Inflammatory macrophage (primary cell): ENCODE measurements around the gene ZFYVE28.
"Not testable (repeated sequence)": the region's sequence is repeated elsewhere in the genome, so short reads cannot be mapped to it uniquely, and the experiment has no call there.

ENCODE experiments used
- DNase-seq, 2 donors: peaks; one replicate each; pipeline ENCODE4 v3.0.0-alpha.2; 2020 to 2022

Gene ZFYVE28

DNA sequence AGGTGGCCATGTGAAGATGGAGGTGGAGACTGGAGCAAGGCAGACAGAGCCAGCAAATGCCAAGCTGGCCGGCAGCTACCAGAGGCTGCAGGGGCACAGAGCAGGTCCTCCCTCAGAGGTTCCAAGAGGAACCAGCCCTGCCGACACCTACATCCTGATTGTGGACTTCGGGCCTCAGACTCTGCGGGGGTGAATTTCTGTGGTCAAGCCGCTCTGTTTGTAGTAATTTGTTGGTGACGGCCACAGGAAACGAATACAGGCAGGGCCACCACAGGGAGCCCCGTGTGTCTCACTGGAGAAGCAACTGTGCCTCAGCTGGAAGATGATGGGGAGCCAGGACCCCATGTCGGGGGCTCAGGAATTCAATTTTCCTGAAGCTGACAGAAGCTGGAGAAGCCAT lies 28.3 kb downstream of the ZFYVE28 start:
- DNase-seq, result peak; percentile 65 to 84

DNA sequence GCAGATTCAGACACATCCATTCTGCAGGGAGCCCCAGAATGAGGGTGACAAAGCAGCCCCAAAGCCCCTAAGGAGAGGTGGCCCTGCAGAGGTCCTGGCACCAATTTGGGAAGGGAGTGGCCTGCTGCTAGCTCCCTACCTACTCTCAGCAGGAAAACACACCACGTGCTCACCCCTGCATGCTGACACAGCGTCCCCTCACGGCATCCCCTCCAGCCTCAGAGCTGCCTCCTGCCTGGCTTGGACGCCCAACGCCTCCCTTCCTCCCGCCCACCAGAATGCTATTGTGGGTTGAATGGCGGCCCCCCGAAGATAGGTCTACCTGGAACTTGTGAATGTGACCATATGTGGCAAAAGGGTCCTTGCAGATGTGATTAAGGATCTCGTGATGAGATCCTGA lies 28.8 kb downstream of the ZFYVE28 start:
- DNase-seq, result no peak

DNA sequence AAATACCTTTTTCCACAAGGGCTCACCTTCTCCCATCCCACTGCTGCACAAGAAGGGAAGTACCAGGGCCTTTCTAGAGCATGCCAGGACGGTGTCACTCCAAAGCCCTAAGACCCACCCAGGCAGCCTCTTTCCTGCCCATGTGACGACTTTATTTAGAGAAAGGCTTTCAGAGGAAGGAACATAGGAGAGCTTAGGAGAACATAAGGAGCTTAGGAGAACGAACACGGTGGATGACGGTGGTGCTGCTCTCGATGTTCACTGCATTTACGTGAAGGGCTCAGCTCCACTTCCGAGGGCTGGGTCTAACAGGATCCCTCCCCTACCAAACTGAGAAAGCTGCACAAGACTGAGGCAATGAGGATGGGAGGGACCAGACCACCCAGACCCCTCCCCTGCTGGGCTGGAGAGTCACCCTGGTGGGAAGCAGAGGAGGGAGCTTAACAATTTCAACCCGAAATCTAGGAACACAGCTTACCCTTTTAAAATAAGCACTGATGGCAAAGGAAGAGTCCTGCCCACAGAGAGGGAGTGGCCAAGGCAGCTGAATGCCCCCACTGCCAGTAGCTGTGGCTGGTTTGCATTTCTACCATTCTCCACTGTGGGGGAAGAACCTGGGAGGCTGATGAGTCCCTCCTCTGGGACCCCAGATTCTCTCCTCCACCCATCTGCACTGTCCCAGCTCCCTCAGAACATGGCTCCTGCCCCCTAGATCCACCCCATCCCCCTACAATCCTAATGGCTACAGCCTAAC lies 29.8 kb downstream of the ZFYVE28 start:
- peak; percentile 22 to 36 for DNase-seq

DNA sequence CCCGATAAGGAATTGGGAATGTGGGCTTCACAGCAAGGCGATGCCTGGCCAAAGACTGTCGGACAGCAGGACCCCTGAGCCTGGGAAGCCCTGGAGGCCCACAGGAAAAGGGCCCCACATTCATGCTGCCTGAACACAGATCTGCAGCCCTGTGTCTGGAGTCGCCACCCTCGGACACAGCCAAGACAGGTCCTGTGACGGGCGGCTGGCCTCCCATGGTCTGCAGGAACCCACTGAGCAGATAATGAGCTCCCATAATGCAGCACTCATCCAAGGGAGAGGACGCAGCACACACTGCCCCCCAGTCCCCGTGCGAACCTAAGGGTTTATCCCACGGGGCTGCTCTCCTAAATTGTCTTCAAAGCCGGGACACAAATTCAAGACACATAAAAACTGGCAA lies 30.6 kb downstream of the ZFYVE28 start:
- no peak for DNase-seq

DNA sequence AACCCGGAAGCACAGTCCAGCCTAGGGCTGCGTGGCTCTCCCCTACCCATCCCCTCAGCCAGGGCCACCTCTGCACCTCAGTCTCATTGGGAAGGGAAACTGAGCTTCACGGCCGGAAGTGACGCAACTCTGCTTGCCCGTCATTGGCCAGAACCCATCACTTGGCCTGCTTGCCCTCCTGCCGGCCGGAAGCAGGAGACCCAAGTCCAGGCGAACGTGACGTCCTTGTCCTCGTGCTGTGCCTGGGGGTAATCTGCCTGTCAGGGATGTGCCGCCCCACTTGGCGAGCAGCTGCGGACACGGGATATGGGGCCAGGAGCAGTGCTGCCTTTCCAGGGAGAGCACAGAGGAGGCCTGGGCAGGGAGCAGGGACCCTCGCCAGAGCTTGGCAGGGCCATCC lies 31.2 kb downstream of the ZFYVE28 start:
- DNase-seq, result no peak

DNA sequence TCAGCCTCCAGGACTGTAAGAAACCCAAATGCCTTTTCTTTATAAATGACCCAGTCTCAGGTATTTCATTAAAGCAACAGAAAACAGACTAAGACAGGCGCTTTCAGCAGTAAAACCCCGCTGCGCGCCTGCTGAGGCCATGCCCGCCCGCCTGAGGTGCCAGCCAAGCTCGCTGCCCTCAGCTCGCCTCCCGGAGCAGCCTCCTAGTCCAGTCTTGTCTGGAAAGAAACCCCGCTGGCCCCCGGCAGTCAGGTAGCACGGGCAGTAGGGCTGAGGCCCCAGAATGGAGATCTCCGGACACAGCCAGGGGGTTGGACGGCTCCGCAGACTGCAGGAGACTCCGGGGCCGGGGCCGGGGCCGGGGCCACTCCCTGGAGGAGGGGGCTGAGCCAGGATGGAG lies 31.7 kb downstream of the ZFYVE28 start:
- no peak for DNase-seq

DNA sequence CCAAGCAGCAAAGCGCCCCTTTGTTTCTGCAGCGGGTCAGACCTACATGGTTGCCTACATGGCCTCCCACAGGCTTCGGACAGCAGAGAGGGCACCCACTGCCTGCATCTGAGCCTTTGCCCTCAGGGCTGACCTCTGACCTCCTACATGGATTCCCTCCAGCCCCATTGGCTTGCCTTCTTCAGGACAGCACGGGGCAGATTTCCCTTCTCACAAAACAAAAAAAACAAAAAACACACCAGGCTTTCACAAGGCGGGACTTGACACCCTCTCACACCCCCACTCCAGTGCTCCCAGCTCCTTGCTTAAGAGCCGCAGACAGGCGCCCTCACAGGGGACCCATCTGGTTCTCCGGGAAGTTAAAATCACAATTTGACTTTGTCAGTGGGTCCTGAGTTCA lies 32.9 kb downstream of the ZFYVE28 start:
- no peak for DNase-seq

DNA sequence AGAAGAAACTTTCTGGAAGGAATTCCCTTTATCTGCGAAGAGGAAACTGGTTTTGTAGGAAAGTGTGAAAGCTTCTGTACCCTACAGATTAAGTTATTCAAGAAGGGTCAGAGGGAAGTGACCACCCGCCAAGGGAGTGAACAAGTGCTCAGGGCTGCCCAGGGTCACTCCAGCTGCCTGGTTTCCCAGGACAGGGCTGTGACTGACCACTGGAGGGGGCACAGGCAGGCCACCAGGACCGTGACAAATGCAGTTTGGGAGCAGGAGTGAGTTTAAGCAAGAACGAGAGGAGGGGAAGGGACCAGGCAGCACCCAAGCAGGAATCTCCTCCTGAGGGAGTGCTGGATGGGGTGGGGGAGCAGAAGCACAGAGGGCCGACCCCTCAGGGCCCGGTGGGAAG lies 34.2 kb downstream of the ZFYVE28 start:
- DNase-seq, result no peak

DNA sequence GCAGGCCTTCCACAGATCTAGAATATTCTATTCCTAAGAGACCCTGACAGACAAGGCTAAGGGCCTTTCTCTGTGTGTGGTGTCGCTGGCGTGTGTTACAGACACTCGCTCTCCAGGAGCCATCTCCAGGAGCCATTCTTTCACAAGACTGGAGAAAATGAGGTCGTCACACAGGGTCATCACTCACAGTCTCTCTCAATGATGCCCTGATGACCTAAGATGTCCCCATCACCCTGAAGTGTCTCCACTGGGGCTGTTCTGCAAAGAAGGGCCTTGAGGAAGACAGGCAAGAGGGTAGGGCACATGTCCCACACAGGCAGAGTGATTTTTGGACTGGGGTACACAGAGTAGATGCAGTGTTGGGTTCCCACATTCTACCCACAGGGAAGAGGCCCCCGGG lies 34.7 kb downstream of the ZFYVE28 start:
- peak; percentile 17 to 37 for DNase-seq

DNA sequence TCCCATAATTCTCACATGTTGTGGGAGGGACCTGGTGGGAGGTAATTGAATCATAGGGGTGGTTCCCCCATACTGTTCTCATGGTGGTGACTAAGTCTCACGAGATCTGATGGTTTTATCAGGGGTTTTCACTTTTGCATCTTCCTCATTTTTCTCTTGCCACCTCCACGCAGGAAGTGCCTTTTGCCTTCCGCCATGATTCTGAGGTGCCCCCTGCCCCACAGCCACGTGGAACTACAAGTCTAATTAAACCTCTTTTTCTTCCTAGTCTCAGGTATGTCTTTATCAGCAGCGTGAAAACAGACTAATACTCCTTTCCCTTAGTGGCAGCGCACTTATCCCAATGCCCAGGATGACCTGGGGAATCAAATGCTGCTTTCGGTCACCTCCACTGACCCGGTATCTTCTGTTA lies 35.2 kb downstream of the ZFYVE28 start:
- peak; percentile 83 to 90 for DNase-seq

DNA sequence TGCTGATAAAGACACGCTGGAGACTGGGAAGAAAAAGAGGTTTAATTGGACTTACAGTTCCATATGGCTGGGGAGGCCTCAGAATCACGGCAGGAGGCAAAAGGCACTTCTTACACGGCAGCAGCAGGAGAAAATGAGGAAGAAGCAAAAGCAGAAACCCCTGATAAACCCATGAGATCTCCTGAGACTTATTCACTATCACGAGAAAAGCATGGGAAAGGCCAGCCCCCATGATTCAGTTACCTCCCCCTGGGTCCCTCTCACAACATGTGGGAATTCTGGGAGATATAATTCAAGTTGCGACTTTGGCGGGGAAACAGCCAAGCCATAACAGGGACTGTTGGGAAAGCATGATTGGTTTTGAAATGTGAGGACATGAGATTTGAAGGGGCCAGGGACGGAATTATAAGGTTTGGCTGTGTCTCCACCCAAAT lies 35.7 kb downstream of the ZFYVE28 start:
- peak; percentile 73 to 89 for DNase-seq

DNA sequence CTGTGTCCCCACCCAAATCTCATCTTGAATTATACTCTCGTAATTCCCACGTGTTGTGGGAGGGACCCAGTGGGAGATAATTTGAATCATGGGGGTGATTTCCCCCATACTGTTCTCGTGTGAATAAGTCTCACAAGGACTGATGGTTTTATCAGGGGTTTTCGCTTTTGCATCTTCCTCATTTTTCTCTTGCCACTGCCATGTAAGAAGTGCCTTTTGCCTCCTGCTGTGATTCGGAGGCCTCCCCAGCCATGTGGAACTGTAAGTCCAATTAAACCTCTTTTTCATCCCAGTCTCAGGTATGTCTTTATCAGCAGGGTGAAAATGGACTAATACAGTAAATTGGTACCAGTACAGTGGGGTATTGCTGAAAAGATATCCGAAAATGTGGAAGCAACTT lies 37.9 kb downstream of the ZFYVE28 start:
- DNase-seq, result not testable (repeated sequence)

DNA sequence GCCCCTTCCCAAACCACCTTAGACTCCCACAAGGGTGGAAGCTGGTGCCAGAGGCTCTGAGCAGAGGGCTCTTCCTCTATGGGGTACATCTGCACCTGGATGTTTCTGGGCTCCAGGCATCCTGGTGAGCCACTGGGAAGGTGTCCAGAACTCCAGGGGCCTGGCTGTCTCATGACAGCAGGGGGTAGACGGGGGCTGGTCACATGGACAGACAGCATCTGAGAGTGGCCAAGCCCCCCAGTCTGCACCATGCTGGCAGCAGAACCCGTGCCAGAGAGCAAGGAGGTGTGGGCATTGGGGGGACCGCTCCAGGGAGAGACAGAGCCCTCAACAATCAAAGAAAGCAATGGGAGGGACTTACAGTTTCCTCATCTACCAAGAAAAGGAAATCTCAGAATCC lies 39.5 kb downstream of the ZFYVE28 start:
- no peak for DNase-seq

DNA sequence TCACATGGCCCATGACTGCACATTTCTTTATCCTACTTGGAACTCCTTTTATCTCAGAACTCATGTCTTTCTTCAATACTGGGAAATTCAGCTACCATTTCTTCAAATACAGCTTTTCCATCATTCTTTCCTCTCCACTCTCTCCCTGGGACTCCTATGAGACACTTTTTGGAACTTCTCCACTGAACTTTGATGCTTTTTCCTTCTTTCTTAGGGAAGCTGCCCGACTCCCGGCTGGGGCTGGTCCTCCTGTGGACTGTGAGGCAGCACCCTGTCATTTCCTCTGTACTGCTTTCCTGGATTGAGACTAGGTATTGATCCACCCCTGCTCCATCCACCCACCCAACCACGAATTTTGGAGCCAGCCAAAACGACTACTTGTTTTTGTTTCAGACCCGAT lies 40.0 kb downstream of the ZFYVE28 start:
- no peak for DNase-seq

DNA sequence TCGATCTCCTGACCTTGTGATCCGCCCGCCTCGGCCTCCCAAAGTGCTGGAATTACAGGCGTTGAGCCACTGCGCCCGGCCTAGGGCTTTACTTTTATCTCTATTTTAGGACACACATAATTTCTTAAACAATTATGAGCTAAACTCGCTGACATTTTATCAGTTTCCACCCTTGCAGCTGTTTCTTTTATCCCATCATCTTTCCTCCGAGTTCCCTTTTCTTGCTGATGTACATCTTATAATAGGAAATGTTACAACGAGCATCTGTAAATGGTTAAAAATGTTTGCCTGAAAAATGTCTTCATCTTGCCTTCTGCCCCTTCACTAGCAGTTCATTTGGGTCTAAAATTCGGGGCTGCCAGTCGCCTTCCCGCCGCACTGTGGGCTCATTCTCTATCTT lies 41.2 kb downstream of the ZFYVE28 start:
- DNase-seq, result no peak

DNA sequence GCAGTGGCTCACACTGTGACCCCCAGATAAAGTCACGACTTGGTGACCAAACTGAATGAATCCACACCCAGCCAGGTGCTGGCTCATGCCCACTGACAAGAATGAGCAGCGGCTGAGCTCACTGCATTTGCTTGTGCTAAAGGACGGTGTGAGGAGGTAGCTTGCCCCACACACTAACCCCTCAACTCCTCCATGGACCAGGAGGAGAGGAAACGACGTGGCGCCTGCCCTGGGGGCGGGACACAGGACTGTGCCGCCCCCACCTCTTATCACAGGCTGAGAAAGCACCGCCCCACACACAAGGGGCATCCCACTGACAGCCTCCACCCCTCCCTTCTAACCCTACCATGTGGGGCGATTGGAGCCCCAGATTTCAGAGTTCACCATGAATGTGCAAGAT lies 43.0 kb downstream of the ZFYVE28 start:
- DNase-seq, result no peak

DNA sequence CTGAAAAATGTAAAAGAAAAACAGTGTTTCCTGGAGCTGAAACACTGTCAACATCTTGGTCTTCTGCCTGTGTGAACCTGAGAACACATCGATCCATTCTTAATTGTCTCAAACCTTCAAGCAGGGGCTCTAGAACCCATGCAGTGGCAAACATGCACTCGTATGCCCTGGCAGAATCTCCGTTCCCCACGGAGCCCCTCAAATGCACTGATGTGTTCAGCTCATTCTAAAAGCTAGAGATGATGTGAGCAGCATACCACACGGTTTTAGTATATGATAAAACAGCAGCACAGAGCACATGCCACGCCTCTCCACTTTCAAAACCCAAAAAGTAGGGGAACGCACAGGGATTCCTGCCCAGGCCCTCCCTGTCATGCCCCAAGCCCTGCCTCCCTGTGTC lies 44.9 kb downstream of the ZFYVE28 start:
- no peak for DNase-seq

DNA sequence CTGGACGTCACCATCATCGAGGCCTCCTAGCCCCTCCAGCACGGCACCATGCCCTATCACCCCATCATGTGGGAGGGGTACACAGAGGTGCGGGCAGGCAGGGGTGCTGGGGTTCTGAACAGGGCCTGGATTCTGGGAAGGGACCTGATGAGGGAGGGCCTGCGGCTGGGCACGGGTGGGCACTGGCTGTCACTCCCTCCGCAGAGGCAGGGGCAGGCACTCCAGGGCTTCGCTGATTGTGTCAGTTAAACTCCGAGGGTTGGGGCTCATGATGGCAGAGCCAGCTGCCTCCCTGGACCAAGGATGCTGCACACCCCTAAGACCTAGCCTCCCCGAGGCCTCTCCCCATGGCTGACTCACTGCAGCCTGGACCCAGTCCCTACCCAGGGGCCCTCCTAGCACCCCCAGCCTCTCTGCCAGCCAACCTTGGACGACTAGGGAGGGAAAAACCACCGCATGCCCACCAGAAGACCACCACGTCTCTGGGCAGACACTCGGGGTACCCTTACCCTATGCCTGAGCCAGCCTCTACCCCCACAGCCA lies 45.9 kb downstream of the ZFYVE28 start:
- DNase-seq, result no peak

DNA sequence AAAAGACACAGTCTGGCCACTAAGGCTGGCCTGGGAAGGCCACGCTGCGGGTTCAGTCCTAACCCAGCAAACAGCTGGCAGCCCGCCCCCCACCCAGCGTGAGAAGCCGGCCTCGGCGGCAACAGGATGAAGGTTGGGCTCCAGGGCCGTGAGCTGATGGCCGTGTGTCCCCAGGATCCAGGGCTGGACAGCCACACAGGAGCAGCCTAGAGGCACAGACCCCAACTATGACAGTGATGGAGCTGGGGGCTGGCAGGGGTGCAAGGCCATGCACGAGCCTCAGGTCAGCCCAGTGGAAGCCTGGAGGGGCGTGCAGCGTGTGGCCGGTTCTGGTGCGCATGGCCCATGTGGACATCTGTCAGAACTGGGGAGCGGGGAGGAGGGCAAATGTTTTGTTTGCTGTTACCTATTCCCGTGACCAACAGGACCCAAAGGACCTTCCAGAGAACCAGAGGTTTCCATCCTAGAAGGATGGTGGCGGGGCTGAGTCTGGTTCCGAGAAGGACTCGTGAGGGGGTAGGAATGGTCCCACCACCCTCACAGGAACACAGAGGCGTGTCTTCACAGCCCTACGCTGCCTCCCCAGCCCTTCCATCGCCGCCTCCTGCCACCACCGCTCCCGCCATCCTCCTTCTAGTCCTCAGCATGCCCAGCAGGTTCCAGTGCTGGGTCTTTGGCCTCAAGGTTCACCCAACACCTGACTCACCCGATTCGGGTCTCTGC lies 46.5 kb downstream of the ZFYVE28 start:
- no peak for DNase-seq

DNA sequence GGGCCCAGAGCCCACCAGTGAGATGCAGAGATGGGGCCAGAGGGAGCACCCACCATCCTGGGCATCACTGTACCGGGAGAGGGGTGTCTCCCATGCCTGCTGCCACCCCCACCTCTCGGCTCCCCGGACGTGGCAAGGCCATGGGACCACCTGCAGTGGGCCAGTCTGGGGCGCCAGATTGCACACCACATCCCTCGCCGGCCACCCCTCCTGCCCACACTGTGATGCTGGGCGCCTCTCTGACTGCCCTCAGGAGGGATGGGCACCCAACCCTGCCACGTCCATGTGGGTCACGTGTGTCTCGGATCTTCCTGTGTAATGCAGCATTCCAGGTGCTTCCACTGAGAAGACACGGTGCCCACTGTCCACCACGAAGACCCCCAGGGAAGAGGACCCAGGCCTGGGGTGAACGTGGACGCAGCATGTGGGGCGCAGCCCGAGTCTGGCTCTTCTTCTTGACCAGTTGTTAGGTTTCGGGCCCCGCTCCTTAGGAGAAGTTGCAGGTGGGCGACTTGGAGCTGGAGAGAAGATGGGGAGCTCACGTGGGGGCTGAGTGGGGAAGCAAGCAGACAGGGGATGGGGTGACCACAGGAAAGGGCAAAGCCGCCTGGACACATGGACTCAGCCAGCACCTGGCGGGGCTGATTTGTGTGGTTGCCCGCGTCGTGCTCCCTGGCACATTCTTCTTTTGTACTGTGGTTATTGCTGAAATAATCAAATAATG lies 47.7 kb downstream of the ZFYVE28 start:
- no peak for DNase-seq

DNA sequence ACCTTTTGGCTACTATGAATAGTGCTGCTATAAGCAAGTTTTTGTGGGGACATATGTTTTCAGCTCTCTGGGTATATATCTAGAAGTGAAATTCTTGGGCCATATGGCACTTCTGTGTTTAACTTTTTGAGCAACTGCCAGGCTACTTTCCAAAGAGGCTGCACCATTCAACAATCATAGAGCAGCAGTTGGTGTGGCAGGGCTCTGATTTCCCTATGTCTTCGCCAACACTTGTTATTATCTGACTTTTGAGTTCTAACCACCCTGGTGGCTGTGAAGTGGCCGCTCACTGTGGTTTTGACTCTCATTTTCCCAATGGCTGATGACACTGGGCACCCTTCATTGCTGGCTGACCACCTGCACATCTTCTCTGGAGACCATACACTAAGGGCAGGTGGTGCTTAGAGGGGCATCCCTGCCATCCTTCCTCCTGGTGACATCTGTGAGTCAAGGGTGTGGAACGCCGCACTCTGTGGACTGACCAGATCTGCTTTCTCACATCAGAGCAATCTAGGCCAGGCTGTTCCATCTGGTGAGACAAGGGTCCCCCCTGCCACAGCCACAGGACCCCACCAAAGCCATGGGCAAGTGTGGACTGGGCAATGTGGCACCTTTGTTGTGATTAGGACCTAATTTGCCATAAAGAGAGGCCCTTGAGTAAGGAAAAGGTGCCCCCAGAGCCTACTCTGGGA lies 49.6 kb downstream of the ZFYVE28 start:
- DNase-seq, result no peak

DNA sequence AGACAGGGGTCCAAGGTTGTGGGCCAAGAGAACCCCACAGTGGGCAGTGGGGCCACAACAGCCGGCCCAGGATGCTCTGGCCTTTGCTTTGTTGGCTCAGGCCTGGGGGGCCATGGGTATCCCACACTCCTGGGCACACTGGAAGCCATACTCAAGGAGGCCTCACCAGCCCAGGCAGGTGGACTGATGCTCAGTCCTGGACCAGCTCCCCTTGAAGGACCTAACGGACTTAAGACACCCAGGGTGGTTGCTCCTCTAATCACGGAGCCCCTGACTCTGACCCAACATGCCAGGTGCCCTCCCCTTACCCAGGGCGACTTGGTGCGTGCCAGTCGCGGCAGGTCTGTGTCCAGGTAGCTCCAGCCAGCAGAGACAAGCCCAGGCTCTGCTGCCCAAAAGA lies 50.8 kb downstream of the ZFYVE28 start:
- DNase-seq, result no peak
